SK-N-SH treated with all-trans-retinoic acid at 6 μM for 48 hours (cell line): ENCODE data around the gene KCTD13.

ENCODE experiments used
- ATAC-seq: fragments of 200-7000 bp; cut with Tn5 transposase; 3 replicates; pipeline ENCODE4 v1.9.1; 2020; ENCODE audit warnings: mild to moderate bottlenecking, moderate library complexity
- ARNTL ChIP-seq: fragments of 450-650 bp; formaldehyde crosslinking; IDR thresholded peaks from 2 replicates; pipeline ENCODE4 v1.5.0; 2020; ENCODE audit warnings: low read depth, mild to moderate bottlenecking, moderate library complexity, borderline replicate concordance
- CSDC2 ChIP-seq: fragments of 250-450 bp; sonication (Bioruptor Pico); IDR thresholded peaks from 2 replicates; pipeline ENCODE4 v1.5.0; 2020; ENCODE audit warnings: mild to moderate bottlenecking, moderate library complexity
- CSRNP3 ChIP-seq: fragments of 250-450 bp; sonication (Bioruptor Pico); IDR thresholded peaks from 2 replicates; pipeline ENCODE4 v1.5.1; 2021; ENCODE audit warnings: mild to moderate bottlenecking, moderate library complexity
- ESRRG ChIP-seq: fragments of 250-450 bp; sonication (Bioruptor Pico); IDR thresholded peaks from 2 replicates; pipeline ENCODE4 v1.6.1; 2021; ENCODE audit warnings: mild to moderate bottlenecking
- ISL1 ChIP-seq: fragments of 250-450 bp; sonication (Bioruptor Pico); IDR thresholded peaks from 2 replicates; pipeline ENCODE4 v2.1.2; 2022; ENCODE audit warnings: mild to moderate bottlenecking, moderate library complexity
- OSR1 ChIP-seq: fragments of 250-450 bp; sonication (Bioruptor Pico); IDR thresholded peaks from 2 replicates; pipeline ENCODE4 v1.8.0; 2022; ENCODE audit warnings: moderate library complexity, mild to moderate bottlenecking, inconsistent platforms
- POU6F1 ChIP-seq: fragments of 250-450 bp; sonication (Bioruptor Pico); IDR thresholded peaks from 2 replicates; pipeline ENCODE4 v1.8.0; 2021; ENCODE audit warnings: low read depth, mild to moderate bottlenecking, moderate library complexity, borderline replicate concordance
- PPARA ChIP-seq: fragments of 250-450 bp; sonication (Bioruptor Pico); IDR thresholded peaks from 2 replicates; pipeline ENCODE4 v1.5.0; 2020; ENCODE audit warnings: mild to moderate bottlenecking, borderline replicate concordance
- SNAI2 ChIP-seq: fragments of 250-450 bp; sonication (Bioruptor Pico); IDR thresholded peaks from 2 replicates; pipeline ENCODE4 v1.5.0; 2020; ENCODE audit warnings: mild to moderate bottlenecking, moderate library complexity
- TCF4 ChIP-seq: fragments of 250-450 bp; sonication (Bioruptor Pico); IDR thresholded peaks from 2 replicates; pipeline ENCODE4 v1.8.0; 2021; ENCODE audit warnings: mild to moderate bottlenecking, moderate library complexity, borderline replicate concordance
- TOX ChIP-seq: fragments of 250-450 bp; sonication (Bioruptor Pico); IDR thresholded peaks from 2 replicates; pipeline ENCODE4 v1.8.0; 2021; ENCODE audit warnings: mild to moderate bottlenecking, moderate library complexity, borderline replicate concordance
- ZC3H10 ChIP-seq: fragments of 250-450 bp; sonication (Bioruptor Pico); IDR thresholded peaks from 2 replicates; pipeline ENCODE4 v1.5.1; 2021; ENCODE audit warnings: mild to moderate bottlenecking, moderate library complexity
- ZFP30 ChIP-seq: fragments of 450-650 bp; formaldehyde crosslinking; IDR thresholded peaks from 2 replicates; pipeline ENCODE4 v1.5.0; 2022; ENCODE audit warnings: mild to moderate bottlenecking, moderate library complexity
- ZNF565 ChIP-seq: fragments of 450-650 bp; formaldehyde crosslinking; conservative IDR thresholded peaks from 2 replicates; pipeline ENCODE4 v1.5.0; 2020; ENCODE audit warnings: low read depth, mild to moderate bottlenecking, moderate library complexity
- ZNF70 ChIP-seq: fragments of 450-650 bp; formaldehyde crosslinking; IDR thresholded peaks from 2 replicates; pipeline ENCODE4 v1.5.0; 2020; ENCODE audit warnings: mild to moderate bottlenecking, moderate library complexity
- ZNF8 ChIP-seq: fragments of 450-650 bp; formaldehyde crosslinking; IDR thresholded peaks from 2 replicates; pipeline ENCODE4 v1.5.0; 2020; ENCODE audit warnings: mild to moderate bottlenecking, moderate library complexity
- TF ChIP-seq, protein P1 (sequence below): fragments of 250-450 bp; sonication (Bioruptor Pico); IDR thresholded peaks from 2 replicates; pipeline ENCODE4 v1.8.0; 2020; ENCODE audit warnings: mild to moderate bottlenecking, moderate library complexity, borderline replicate concordance
- TF ChIP-seq, protein P2 (sequence below): fragments of 250-450 bp; sonication (Bioruptor Pico); IDR thresholded peaks from 2 replicates; pipeline ENCODE4 v1.5.0; 2020; ENCODE audit warnings: mild to moderate bottlenecking, moderate library complexity
- TF ChIP-seq, protein P3 (sequence below): fragments of 250-450 bp; sonication (Bioruptor Pico); IDR thresholded peaks from 2 replicates; pipeline ENCODE4 v1.5.1; 2020; ENCODE audit warnings: low read depth, mild to moderate bottlenecking, moderate library complexity

Gene KCTD13

GRCh38 chr16:29973384-29974246, 47.6 kb upstream of the KCTD13 start, which contains the start of gene TAOK2 (continued):
- no peak for TF ChIP-seq CSRNP3
- TF ChIP-seq ZC3H10 (CRISPR knock-in tag): no peak
- no peak for TF ChIP-seq CSDC2
- TF ChIP-seq ZNF8: no peak

- TF ChIP-seq, protein P1, sequence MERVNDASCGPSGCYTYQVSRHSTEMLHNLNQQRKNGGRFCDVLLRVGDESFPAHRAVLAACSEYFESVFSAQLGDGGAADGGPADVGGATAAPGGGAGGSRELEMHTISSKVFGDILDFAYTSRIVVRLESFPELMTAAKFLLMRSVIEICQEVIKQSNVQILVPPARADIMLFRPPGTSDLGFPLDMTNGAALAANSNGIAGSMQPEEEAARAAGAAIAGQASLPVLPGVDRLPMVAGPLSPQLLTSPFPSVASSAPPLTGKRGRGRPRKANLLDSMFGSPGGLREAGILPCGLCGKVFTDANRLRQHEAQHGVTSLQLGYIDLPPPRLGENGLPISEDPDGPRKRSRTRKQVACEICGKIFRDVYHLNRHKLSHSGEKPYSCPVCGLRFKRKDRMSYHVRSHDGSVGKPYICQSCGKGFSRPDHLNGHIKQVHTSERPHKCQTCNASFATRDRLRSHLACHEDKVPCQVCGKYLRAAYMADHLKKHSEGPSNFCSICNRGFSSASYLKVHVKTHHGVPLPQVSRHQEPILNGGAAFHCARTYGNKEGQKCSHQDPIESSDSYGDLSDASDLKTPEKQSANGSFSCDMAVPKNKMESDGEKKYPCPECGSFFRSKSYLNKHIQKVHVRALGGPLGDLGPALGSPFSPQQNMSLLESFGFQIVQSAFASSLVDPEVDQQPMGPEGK (CRISPR knock-in tag): no peak
- TF ChIP-seq CSRNP3 (no peak), TOX (no peak), ZNF70 (CRISPR knock-in tag) (no peak), TCF4 (CRISPR knock-in tag) (no peak), ZFP30 (CRISPR knock-in tag) (no peak), ESRRG (CRISPR knock-in tag) (no peak), ZNF565 (CRISPR knock-in tag) (no peak), CSDC2 (no peak), POU6F1 (CRISPR knock-in tag) (no peak), ARNTL (no peak), PPARA (no peak), ISL1 (no peak), SNAI2 (CRISPR knock-in tag) (no peak)
- TF ChIP-seq, protein P2, sequence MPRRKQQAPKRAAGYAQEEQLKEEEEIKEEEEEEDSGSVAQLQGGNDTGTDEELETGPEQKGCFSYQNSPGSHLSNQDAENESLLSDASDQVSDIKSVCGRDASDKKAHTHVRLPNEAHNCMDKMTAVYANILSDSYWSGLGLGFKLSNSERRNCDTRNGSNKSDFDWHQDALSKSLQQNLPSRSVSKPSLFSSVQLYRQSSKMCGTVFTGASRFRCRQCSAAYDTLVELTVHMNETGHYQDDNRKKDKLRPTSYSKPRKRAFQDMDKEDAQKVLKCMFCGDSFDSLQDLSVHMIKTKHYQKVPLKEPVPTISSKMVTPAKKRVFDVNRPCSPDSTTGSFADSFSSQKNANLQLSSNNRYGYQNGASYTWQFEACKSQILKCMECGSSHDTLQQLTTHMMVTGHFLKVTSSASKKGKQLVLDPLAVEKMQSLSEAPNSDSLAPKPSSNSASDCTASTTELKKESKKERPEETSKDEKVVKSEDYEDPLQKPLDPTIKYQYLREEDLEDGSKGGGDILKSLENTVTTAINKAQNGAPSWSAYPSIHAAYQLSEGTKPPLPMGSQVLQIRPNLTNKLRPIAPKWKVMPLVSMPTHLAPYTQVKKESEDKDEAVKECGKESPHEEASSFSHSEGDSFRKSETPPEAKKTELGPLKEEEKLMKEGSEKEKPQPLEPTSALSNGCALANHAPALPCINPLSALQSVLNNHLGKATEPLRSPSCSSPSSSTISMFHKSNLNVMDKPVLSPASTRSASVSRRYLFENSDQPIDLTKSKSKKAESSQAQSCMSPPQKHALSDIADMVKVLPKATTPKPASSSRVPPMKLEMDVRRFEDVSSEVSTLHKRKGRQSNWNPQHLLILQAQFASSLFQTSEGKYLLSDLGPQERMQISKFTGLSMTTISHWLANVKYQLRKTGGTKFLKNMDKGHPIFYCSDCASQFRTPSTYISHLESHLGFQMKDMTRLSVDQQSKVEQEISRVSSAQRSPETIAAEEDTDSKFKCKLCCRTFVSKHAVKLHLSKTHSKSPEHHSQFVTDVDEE (CRISPR knock-in tag): no peak
- TF ChIP-seq, protein P3, sequence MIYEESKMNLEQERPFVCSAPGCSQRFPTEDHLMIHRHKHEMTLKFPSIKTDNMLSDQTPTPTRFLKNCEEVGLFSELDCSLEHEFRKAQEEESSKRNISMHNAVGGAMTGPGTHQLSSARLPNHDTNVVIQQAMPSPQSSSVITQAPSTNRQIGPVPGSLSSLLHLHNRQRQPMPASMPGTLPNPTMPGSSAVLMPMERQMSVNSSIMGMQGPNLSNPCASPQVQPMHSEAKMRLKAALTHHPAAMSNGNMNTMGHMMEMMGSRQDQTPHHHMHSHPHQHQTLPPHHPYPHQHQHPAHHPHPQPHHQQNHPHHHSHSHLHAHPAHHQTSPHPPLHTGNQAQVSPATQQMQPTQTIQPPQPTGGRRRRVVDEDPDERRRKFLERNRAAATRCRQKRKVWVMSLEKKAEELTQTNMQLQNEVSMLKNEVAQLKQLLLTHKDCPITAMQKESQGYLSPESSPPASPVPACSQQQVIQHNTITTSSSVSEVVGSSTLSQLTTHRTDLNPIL (CRISPR knock-in tag): no peak
- no peak for ATAC-seq
These were observed 47.0 kb upstream of the KCTD13 start for GRCh38 chr16:29972992-29973383.

- no peak for ATAC-seq
- TF ChIP-seq OSR1 (CRISPR knock-in tag) (no peak), ZNF565 (CRISPR knock-in tag) (no peak)
These were observed 46.5 kb upstream of the KCTD13 start for GRCh38 chr16:29972500-29972899.
